Stimulated activated effector memory CD8-positive, alpha-beta T cell treated with anti-CD3 and anti-CD28 coated beads, Interleukin-12 subunit alpha, Interleukin-12 subunit beta, amount 100 ng/mL, for 72 hours (primary cell): ENCODE data around the gene ODAD3.
"Not testable (repeated sequence)": the region's sequence is repeated elsewhere in the genome, so short reads cannot be mapped to it uniquely, and the experiment has no call there.

Experiments used
- ATAC-seq: fragments of 150-1000 bp; cut with Tn5 transposase; 2 replicates; pipeline ENCODE4 v1.10.0; 2021
- DNase-seq, 2 donors: peaks; one replicate each; pipeline ENCODE4 v3.0.0; 2021 to 2022; ENCODE audit warnings: low spot score in 2 of 2
- H3K27ac Mint-ChIP-seq: one replicate; pipeline ENCODE4 v1.8.0; 2022; ENCODE audit warnings: mild to moderate bottlenecking, mixed read lengths
- H3K36me3 Mint-ChIP-seq: one replicate; pipeline ENCODE4 v1.8.0; 2022; ENCODE audit warnings: mild to moderate bottlenecking, mixed read lengths
- H3K4me1 Mint-ChIP-seq: one replicate; pipeline ENCODE4 v1.8.0; 2022; ENCODE audit warnings: mixed read lengths
- H3K4me3 Mint-ChIP-seq: one replicate; pipeline ENCODE4 v1.8.0; 2022; ENCODE audit warnings: mild to moderate bottlenecking, mixed read lengths
- H3K9me3 Mint-ChIP-seq: one replicate; pipeline ENCODE4 v1.8.0; 2022; ENCODE audit warnings: mixed read lengths

The ODAD3 gene

GRCh38 chr19:11408591-11408990, 26.3 kb downstream of the ODAD3 start:
- Mint-ChIP-seq H3K9me3 (no peaks in the 10 kb centered on the region), H3K4me1 (no peaks in the 10 kb centered on the region), H3K27ac (no peak overlapping the region), H3K36me3 (no peaks in the 10 kb centered on the region), H3K4me3 (no peak overlapping the region)
- ATAC-seq (no peak), DNase-seq (no peak)

- not testable (repeated sequence) for DNase-seq, H3K36me3 Mint-ChIP-seq, ATAC-seq, H3K27ac Mint-ChIP-seq, H3K4me1 Mint-ChIP-seq, H3K9me3 Mint-ChIP-seq, H3K4me3 Mint-ChIP-seq
Observed at GRCh38 chr19:11406703-11407236, 28.2 kb downstream of the ODAD3 start.

GRCh38 chr19:11405846-11406643, 28.9 kb downstream of the ODAD3 start:
- no peak overlapping the region for H3K4me3 Mint-ChIP-seq
- H3K9me3 Mint-ChIP-seq: no peaks in the 10 kb centered on the region
- no peaks in the 10 kb centered on the region for H3K36me3 Mint-ChIP-seq
- no peaks in the 10 kb centered on the region for H3K4me1 Mint-ChIP-seq
- no peak overlapping the region for H3K27ac Mint-ChIP-seq
- DNase-seq: no peak
- ATAC-seq: peak; percentile 51

GRCh38 chr19:11404588-11405222, 30.2 kb downstream of the ODAD3 start:
- ATAC-seq (no peak), DNase-seq (no peak)
- Mint-ChIP-seq H3K4me1 (no peaks in the 10 kb centered on the region), H3K4me3 (no peak overlapping the region), H3K9me3 (no peaks in the 10 kb centered on the region), H3K27ac (no peak overlapping the region), H3K36me3 (no peaks in the 10 kb centered on the region)

- Mint-ChIP-seq H3K27ac (no peak overlapping the region), H3K4me1 (no peaks in the 10 kb centered on the region), H3K36me3 (no peaks in the 10 kb centered on the region)
Observed at GRCh38 chr19:11401808-11402543, 32.9 kb downstream of the ODAD3 start.

DNA sequence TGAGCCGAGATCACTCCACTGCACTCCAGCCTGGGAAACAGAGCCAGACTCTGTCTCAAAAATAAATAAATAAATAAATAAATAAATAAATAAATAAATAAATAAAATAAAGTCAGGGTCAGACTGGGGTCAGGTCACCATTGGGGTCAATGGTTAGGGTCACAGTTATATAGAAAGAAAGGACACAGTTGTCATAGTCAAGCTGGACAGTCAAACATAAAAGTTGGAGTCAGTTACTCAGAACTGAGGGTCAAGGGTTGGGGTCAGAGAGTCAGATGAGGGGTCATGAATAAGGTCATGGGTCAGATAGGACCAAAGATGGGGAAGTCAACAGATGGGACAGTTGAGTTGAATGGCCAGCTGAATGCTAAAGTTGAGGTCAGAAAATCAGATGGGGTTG, 34.1 kb downstream of the ODAD3 start:
- Mint-ChIP-seq H3K4me3 (no peak overlapping the region), H3K9me3 (no peaks in the 10 kb centered on the region), H3K27ac (no peak overlapping the region), H3K4me1 (no peaks in the 10 kb centered on the region), H3K36me3 (no peaks in the 10 kb centered on the region)
- no peak for DNase-seq
- no peak for ATAC-seq

More at GRCh38 chr19:11401808-11402543, 32.9 kb downstream of the ODAD3 start:
- no peaks in the 10 kb centered on the region for H3K9me3 Mint-ChIP-seq
- DNase-seq (no peak), ATAC-seq (no peak)
- H3K4me3 Mint-ChIP-seq: no peak overlapping the region

- DNase-seq: no peak
- H3K9me3 Mint-ChIP-seq: no peaks in the 10 kb centered on the region
- no peak overlapping the region for H3K4me3 Mint-ChIP-seq
- no peak for ATAC-seq
- peaks cover 4% of the 10 kb centered on the region for H3K4me1 Mint-ChIP-seq
- no peaks in the 10 kb centered on the region for H3K36me3 Mint-ChIP-seq
- no peak overlapping the region for H3K27ac Mint-ChIP-seq
Observed at GRCh38 chr19:11399667-11400066, 35.3 kb downstream of the ODAD3 start.

DNA sequence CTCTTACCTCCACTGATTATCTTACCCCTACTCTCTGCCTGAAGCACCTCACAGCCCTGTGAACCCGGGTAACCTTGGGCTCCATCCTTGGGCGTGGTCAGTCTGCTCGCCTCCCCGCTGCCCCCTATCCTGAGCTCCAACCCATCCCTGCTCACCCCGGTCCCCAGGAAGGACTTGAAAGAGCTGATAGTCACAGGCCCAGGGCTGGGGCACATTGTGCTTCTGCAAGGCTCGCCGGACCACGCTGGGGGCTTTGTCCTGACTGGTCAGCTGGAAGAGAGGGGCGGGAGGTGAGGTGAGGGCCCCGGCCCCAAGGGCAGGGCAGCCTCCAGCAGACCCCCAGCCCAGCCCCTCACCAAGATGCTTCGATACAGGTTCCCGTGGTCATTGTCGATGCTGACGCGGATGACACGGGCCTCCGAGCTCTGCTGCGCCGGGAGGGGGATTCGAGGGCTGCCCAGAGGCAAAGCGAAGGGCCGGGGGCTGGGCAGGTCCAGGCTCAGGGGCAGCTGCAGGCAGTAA, 37.8 kb downstream of the ODAD3 start:
- H3K36me3 Mint-ChIP-seq: no peaks in the 10 kb centered on the region
- H3K4me3 Mint-ChIP-seq: no peak overlapping the region
- no peaks in the 10 kb centered on the region for H3K9me3 Mint-ChIP-seq
- no peak for DNase-seq
- no peak for ATAC-seq
- no peak overlapping the region for H3K27ac Mint-ChIP-seq
- peaks cover 4% of the 10 kb centered on the region for H3K4me1 Mint-ChIP-seq

DNA sequence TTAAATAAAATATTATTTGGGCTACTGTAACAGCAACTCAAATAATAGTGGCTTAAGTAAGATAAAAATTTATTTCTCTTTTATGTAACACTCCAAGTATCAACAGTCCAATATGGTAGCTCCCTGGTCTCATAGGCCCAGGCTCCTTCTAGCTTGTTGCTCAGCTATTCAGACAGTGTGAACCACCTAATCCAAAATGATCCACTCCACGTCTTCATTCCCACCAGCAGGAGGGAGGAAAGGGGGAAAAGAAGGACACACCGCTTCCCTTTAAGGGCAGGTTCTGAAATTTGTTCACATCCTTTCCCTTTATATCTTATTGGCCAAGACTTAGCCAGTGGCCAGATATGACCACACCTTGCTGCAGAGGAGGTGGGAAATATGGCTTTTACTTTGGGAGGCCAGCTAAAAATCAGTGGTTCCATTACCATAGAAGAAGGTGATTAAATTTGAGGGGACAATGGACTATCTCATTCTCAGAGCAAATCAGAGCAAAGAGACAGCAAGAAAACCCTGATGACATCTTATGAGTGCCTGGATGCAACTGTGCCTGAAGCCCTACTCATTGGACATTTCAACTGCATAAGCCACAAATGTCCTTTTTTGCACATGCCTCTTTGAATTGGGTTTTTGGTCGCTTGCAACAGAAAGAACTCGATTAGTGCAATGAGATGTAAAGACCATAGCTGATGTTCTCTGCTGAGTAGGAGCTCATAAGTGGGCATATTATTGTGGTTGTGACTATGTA, 43.8 kb downstream of the ODAD3 start:
- peaks cover 4% of the 10 kb centered on the region for H3K4me1 Mint-ChIP-seq

GRCh38 chr19:11390359-11390758, 44.6 kb downstream of the ODAD3 start:
- no peak for DNase-seq
- peaks cover 3% of the 10 kb centered on the region for H3K4me1 Mint-ChIP-seq
- no peak overlapping the region for H3K27ac Mint-ChIP-seq
- ATAC-seq: no peak
- no peaks in the 10 kb centered on the region for H3K9me3 Mint-ChIP-seq
- H3K36me3 Mint-ChIP-seq: no peaks in the 10 kb centered on the region
- no peak overlapping the region for H3K4me3 Mint-ChIP-seq

More for the DNA sequence above, 43.8 kb downstream of the ODAD3 start:
- Mint-ChIP-seq H3K27ac (no peak overlapping the region), H3K9me3 (no peaks in the 10 kb centered on the region), H3K4me3 (no peak overlapping the region), H3K36me3 (no peaks in the 10 kb centered on the region)
- ATAC-seq: no peak
- DNase-seq: no peak

GRCh38 chr19:11387162-11388034, 47.5 kb downstream of the ODAD3 start:
- Mint-ChIP-seq H3K36me3 (no peaks in the 10 kb centered on the region), H3K9me3 (no peaks in the 10 kb centered on the region), H3K4me3 (no peak overlapping the region), H3K27ac (no peak overlapping the region), H3K4me1 (peaks cover 9% of the 10 kb centered on the region)
- ATAC-seq: no peak
- no peak for DNase-seq

DNA sequence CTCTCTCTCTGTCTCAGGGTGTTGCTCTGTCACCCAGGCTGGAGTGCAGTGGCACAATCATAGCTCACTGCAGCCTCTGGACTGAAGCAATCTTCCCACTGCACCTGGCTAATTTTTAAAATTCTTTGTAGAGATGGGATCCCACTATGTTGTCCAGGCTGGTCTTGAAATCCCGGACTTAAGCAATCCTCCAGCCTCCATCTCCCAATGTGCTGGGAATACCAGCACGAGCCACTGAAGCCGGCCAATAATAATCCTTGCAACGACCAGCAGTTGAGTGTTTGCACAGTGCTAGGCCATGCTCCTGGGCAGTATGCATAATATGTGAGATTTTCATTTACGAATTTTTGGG, 50.2 kb downstream of the ODAD3 start:
- H3K27ac Mint-ChIP-seq: no peak overlapping the region

GRCh38 chr19:11383706-11384048, 51.2 kb downstream of the ODAD3 start:
- Mint-ChIP-seq H3K4me3 (peak overlapping the region; percentile 83), H3K27ac (no peak overlapping the region), H3K9me3 (no peaks in the 10 kb centered on the region), H3K36me3 (peaks cover 16% of the 10 kb centered on the region), H3K4me1 (peaks cover 30% of the 10 kb centered on the region)
- no peak for ATAC-seq
- no peak for DNase-seq

More for the DNA sequence above, 50.2 kb downstream of the ODAD3 start:
- Mint-ChIP-seq H3K4me3 (no peak overlapping the region), H3K36me3 (peaks cover 13% of the 10 kb centered on the region), H3K9me3 (no peaks in the 10 kb centered on the region), H3K4me1 (peaks cover 26% of the 10 kb centered on the region)
- DNase-seq: no peak
- ATAC-seq: no peak
